Measurements from ENCODE around the gene CS. TPM values are rescaled to one million over a fixed set of nuclear protein-coding genes. Genes with fewer than 3 reads are reported as not detected.

The CS gene
- total and polyA plus RNA-seq, 7 donors, result 194 to 601 (median 317) TPM

- no peaks in the 10 kb centered on the region for H3K27me3 ChIP-seq (ENCODE audit: insufficient read depth in 3 of 3, low read length in 2 of 3)
- no peak overlapping the region for H3K4me3 ChIP-seq
- peaks cover 0 to 29% of the 10 kb centered on the region in 2 donors for H3K36me3 ChIP-seq (ENCODE audit: insufficient read depth in 1 of 2, low read depth in 1 of 2)
- TF ChIP-seq, protein P1, sequence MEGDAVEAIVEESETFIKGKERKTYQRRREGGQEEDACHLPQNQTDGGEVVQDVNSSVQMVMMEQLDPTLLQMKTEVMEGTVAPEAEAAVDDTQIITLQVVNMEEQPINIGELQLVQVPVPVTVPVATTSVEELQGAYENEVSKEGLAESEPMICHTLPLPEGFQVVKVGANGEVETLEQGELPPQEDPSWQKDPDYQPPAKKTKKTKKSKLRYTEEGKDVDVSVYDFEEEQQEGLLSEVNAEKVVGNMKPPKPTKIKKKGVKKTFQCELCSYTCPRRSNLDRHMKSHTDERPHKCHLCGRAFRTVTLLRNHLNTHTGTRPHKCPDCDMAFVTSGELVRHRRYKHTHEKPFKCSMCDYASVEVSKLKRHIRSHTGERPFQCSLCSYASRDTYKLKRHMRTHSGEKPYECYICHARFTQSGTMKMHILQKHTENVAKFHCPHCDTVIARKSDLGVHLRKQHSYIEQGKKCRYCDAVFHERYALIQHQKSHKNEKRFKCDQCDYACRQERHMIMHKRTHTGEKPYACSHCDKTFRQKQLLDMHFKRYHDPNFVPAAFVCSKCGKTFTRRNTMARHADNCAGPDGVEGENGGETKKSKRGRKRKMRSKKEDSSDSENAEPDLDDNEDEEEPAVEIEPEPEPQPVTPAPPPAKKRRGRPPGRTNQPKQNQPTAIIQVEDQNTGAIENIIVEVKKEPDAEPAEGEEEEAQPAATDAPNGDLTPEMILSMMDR (IDR thresholded peaks at IDR 0.05), result no peak
- H3K27ac ChIP-seq, result no peak overlapping the region
- DNase-seq, result no peak
- intact Hi-C loops (cut with DNase I), result no loop called here
- WGBS, 3 donors, result 74 to 76% (median 75%) methylated on average over 8 of the region's 8 CpGs
- no peaks in the 10 kb centered on the region for H3K4me1 ChIP-seq
- no peak for ATAC-seq
- H3K9me3 ChIP-seq, result no peaks in the 10 kb centered on the region
These were observed 69.5 kb downstream of the CS start for GRCh38 chr12:56230432-56231183.

- H3K36me3 ChIP-seq (ENCODE audit: insufficient read depth in 1 of 2, low read depth in 1 of 2), result peaks cover 0 to 29% of the 10 kb centered on the region in 2 donors
- H3K4me1 ChIP-seq, result peaks cover under 1% of the 10 kb centered on the region
- H3K27me3 ChIP-seq (ENCODE audit: insufficient read depth in 3 of 3, low read length in 2 of 3), result no peaks in the 10 kb centered on the region
- H3K4me3 ChIP-seq, result no peak within 1 kb of the TSS
- no peak for DNase-seq
- intact Hi-C loops (cut with DNase I), result no loop called here
- no peak for ATAC-seq
- H3K27ac ChIP-seq, result no peak within 1 kb of the TSS
- no peaks in the 10 kb centered on the region for H3K9me3 ChIP-seq
- TF ChIP-seq, protein P1 (IDR thresholded peaks at IDR 0.05), result no peak
- 74 to 79% (median 77%) methylated on average over 4 of the region's 4 CpGs for WGBS, 3 donors
These were observed 70.2 kb downstream of the CS start, which contains the start of gene SLC39A5 for GRCh38 chr12:56229916-56230431. SLC39A5 (plus strand) TSS chr12:56230051; CDS start chr12:56231275, 1,224 bp downstream.

DNA sequence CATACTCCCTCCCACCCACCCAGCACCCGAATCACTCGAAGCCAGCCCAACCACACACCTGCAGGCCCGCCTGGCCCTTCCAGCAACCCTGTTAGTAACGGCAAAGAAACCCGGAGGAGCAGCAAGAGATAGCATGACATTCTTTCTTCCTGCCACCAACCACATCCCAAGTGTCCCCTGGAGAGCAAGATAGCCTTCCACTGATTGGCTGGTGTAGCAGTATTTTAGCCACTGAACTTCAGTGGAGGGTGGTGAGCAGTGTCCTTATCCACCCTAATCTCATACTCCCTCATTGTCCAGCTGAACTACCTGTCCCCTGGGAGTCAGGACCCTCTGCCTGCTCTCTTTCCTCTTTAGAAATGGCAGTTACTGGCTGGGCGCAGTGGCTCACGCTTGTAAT, 71.0 kb downstream of the CS start:
- ATAC-seq (no peak), DNase-seq (no peak)
- peaks cover 4% of the 10 kb centered on the region for H3K4me1 ChIP-seq
- H3K4me3 ChIP-seq, result no peak overlapping the region
- TF ChIP-seq, protein P1 (IDR thresholded peaks at IDR 0.05), result no peak
- peaks cover 0 to 29% of the 10 kb centered on the region in 2 donors for H3K36me3 ChIP-seq (ENCODE audit: insufficient read depth in 1 of 2, low read depth in 1 of 2)
- no peaks in the 10 kb centered on the region for H3K9me3 ChIP-seq
- no peaks in the 10 kb centered on the region for H3K27me3 ChIP-seq (ENCODE audit: insufficient read depth in 3 of 3, low read length in 2 of 3)
- no peak overlapping the region for H3K27ac ChIP-seq
- WGBS, 3 donors, result 74 to 87% (median 81%) methylated on average over 7 of the region's 7 CpGs
- intact Hi-C loops (cut with DNase I), result no loop called here

- DNase-seq (no peak), ATAC-seq (no peak)
- TF ChIP-seq, protein P1 (IDR thresholded peaks at IDR 0.05), result no peak
- Histone ChIP-seq H3K9me3 (no peaks in the 10 kb centered on the region), H3K27ac (peak overlapping the region; percentile 96), H3K4me3 (peak overlapping the region; percentile 75), H3K4me1 (peaks cover 29% of the 10 kb centered on the region), H3K36me3 (ENCODE audit: insufficient read depth in 1 of 2, low read depth in 1 of 2) (peaks cover 0 to 29% of the 10 kb centered on the region in 2 donors), H3K27me3 (ENCODE audit: insufficient read depth in 3 of 3, low read length in 2 of 3) (no peaks in the 10 kb centered on the region)
- WGBS, 3 donors, result 72 to 81% (median 74%) methylated on average over 8 to 11 of the region's 11 CpGs
- intact Hi-C loops (cut with DNase I), result loop anchor here (1.0 to 5.0 kb wide), 5 partner anchors 32 to 108 kb away; partner anchors contain the start of genes ANKRD52 (in 1 of the 2), RPL41 (in 1 of the 2), SMARCC2 (in 1 of the 2) and ZC3H10 (in 1 of the 2)
These were observed 75.2 kb downstream of the CS start for GRCh38 chr12:56224954-56225353.
